Vagina (tissue), 2 donors: ENCODE data around the gene JDP2.
"Not testable (repeated sequence)": the region's sequence is repeated elsewhere in the genome, so short reads cannot be mapped to it uniquely, and the experiment has no call there.

ENCODE experiments used
- CTCF ChIP-seq, 3 experiments: fragments of 450-650 bp in 2 of 3; fragments of 200-600 bp in 1 of 3; sonication (generic) in 1 of 3; IDR thresholded peaks; one replicate each; pipeline ENCODE4 v1.5.1; 2017 to 2019; ENCODE audit warnings: antibody characterized with exemption in 3 of 3, mild to moderate bottlenecking in 2 of 3, moderate library complexity in 2 of 3
- POLR2A ChIP-seq, 2 donors: fragments of 450-650 bp; IDR thresholded peaks; one replicate each; pipeline ENCODE4 v1.6.1; 2017; ENCODE audit warnings: antibody characterized with exemption in 2 of 2, mild to moderate bottlenecking in 2 of 2, moderate library complexity in 2 of 2
- POLR2AphosphoS5 ChIP-seq, 2 donors: sonication (generic); formaldehyde crosslinking; IDR thresholded peaks; one replicate each; pipeline ENCODE4 v1.9.0; 2017; ENCODE audit warnings: antibody characterized with exemption in 2 of 2, mild to moderate bottlenecking in 2 of 2, low read depth in 1 of 2; ENCODE audit not compliant: insufficient read depth in 1 of 2

- not testable (repeated sequence) for TF ChIP-seq CTCF (IDR thresholded peaks at IDR 0.05); POLR2AphosphoS5 (IDR thresholded peaks at IDR 0.05; ENCODE audit: insufficient read depth in 1 of 2, low read depth in 1 of 2); POLR2A (IDR thresholded peaks at IDR 0.05)
Observed at GRCh38 chr14:75474127-75474526, 46.3 kb downstream of the JDP2 start.
